ENCODE measurements around the gene RILP. TPM values are rescaled to one million over a fixed set of nuclear protein-coding genes. Genes with fewer than 3 reads are reported as not detected.

Gene RILP
- total RNA-seq, 2 experiments from 2014 or later, result 1.3 to 1.5 TPM

DNA sequence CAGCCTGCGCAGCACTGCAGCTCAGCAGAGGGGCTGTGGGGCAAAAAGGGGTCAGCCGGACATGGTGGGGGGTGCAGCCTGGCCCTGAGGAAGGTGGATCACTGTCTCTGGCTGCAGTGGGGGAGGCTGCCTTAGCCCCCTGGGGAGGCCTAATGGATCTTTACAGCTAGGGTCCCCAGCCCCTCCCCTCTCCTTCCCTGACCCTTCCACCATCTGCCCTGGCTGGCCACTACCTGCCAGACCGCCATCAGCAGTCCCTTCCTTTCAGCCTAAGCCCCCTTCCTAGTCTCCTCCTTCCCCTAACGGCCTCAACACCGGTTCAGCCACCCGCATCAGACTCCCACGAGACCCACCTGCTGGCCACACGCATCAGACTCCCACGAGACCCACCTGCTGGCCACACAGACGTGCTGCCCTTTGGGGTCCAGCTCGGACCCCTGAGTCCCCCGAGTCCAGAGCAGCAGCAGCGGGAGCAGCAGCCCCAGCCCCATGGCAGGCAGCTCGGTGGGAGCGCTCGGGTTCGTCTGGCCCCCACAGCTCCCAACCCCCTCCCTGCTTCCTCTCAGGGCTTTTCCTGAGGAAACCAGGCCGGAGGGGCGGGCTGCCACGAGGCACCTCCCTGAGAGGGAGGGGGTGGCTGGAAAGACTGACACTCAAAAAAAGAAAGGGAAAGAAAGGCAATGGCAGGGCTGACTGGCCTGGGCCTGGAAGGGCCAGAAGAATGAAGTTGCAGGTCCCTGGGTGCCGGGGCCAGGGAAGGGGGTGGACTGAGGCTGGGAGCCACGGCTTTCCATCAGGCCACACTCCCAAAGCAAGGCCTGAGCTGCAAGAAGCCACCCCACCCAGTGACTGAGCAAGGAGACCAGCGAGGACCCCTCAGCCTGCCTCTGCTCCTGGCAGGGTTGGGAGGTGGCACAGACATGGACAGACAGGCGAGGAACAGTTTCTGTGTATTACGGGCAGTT, 4.2 kb downstream of the RILP start, which contains the start of gene SCARF1:
SCARF1 (minus strand) TSS at position 526 of the 965 bp plus-strand sequence; CDS start at position 491, 35 bp downstream.
- no peak within 1 kb of the TSS for H3K4me3 ChIP-seq (ENCODE audit: low read length)
- Mint-ChIP-seq H3K9me3 (no peaks in the 10 kb centered on the region), H3K27me3 (no peaks in the 10 kb centered on the region), H3K36me3 (ENCODE audit: low read depth) (peaks cover 4% of the 10 kb centered on the region), H3K4me3 (peak within 1 kb of the TSS; percentile 83), H3K27ac (peak within 1 kb of the TSS; percentile 71), H3K4me1 (ENCODE audit: low read depth) (peaks cover 21% of the 10 kb centered on the region)
- no peak for ATAC-seq (ENCODE audit: poor library complexity)
- peaks cover 0 to 5% of the 10 kb centered on the region in 2 experiments for H3K9me3 ChIP-seq (ENCODE audit: control insufficient read depth in 1 of 2, insufficient read depth in 1 of 2, low read length in 2 of 2)
- TF ChIP-seq, protein P1, sequence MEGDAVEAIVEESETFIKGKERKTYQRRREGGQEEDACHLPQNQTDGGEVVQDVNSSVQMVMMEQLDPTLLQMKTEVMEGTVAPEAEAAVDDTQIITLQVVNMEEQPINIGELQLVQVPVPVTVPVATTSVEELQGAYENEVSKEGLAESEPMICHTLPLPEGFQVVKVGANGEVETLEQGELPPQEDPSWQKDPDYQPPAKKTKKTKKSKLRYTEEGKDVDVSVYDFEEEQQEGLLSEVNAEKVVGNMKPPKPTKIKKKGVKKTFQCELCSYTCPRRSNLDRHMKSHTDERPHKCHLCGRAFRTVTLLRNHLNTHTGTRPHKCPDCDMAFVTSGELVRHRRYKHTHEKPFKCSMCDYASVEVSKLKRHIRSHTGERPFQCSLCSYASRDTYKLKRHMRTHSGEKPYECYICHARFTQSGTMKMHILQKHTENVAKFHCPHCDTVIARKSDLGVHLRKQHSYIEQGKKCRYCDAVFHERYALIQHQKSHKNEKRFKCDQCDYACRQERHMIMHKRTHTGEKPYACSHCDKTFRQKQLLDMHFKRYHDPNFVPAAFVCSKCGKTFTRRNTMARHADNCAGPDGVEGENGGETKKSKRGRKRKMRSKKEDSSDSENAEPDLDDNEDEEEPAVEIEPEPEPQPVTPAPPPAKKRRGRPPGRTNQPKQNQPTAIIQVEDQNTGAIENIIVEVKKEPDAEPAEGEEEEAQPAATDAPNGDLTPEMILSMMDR (IDR thresholded peaks at IDR 0.05), result no peak
- ChIA-PET CTCF (no interaction called here), POLR2A (interaction anchor here (0.6 to 1.3 kb wide), 2 partner anchors 39 to 91 kb away, joined by 3 to 7 read pairs; partner anchors contain the start of gene PRPF8)
- peaks cover 46% of the 10 kb centered on the region for H3K4me1 ChIP-seq (ENCODE audit: insufficient read depth, low read length)
- no peaks in the 10 kb centered on the region for H3K27me3 ChIP-seq (ENCODE audit: control insufficient read depth in 1 of 2, insufficient read depth in 2 of 2, low read length in 2 of 2)
- peaks cover 2% of the 10 kb centered on the region for H3K36me3 ChIP-seq (ENCODE audit: insufficient read depth, low read length)
- no peak within 1 kb of the TSS for H3K27ac ChIP-seq (ENCODE audit: low read depth in 1 of 2, low read length in 2 of 2)
- peak in 1 of 14 experiments; percentile 45 for DNase-seq
- intact Hi-C loops (cut with DNase I, micrococcal nuclease), result loop anchor here (5.0 kb wide), 2 partner anchors 37 to 382 kb away; partner anchors contain the start of genes PRPF8 (in 1 of the 2) and RTN4RL1 (in 1 of the 2)

DNA sequence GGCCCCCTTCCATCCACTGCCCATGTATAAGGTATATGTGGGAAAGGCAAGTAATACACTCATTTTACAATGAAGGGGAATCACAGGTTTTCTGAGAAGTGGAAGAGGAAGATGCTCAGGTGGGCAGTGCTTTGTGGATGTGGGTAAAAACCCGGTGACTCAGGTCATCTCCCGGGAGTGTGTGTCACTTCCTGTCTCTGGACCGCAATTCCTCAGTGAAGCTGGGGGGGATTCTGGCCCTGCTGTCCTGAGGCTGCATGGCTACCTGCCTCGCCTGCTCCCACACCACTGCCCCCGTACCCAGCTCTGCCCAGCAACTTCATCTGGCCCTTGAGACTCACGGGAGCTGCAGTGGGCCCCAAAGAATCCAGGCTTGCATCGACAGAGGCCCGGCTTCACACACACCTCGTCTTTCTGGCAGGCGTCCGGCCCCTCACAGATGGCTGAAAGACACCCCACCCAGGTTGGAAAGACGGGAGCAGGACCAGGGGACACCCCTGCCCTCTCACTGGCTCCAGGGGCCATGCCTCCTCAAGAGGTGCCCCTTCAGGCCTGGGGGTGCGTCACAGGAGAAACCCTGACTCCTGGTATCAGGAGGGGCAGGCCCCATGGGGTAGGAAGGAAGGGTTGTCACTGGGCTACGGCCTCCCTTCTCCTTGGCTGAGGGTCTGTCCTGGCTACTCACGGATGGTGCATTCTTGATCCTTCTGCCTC, 5.0 kb downstream of the RILP start:
- CTCF ChIA-PET, result no interaction called here

More for the DNA sequence above, 5.0 kb downstream of the RILP start:
- Histone ChIP-seq H3K4me3 (ENCODE audit: low read length) (no peak overlapping the region), H3K27me3 (ENCODE audit: control insufficient read depth in 1 of 2, insufficient read depth in 2 of 2, low read length in 2 of 2) (no peaks in the 10 kb centered on the region), H3K27ac (ENCODE audit: low read depth in 1 of 2, low read length in 2 of 2) (no peak overlapping the region), H3K36me3 (ENCODE audit: insufficient read depth, low read length) (no peaks in the 10 kb centered on the region), H3K4me1 (ENCODE audit: insufficient read depth, low read length) (peaks cover 40% of the 10 kb centered on the region), H3K9me3 (ENCODE audit: control insufficient read depth in 1 of 2, insufficient read depth in 1 of 2, low read length in 2 of 2) (peaks cover 0 to 5% of the 10 kb centered on the region in 2 experiments)
- POLR2A ChIA-PET, result interaction anchor here (1.3 kb wide), 1 partner anchor 40 kb away, joined by 3 read pairs; the partner anchor contains the start of gene PRPF8
- intact Hi-C loops (cut with DNase I, micrococcal nuclease), result loop anchor here (5.0 kb wide), 2 partner anchors 38 to 383 kb away; partner anchors contain the start of genes PRPF8 (in 1 of the 2) and RTN4RL1 (in 1 of the 2)
- ATAC-seq (ENCODE audit: poor library complexity) (no peak), DNase-seq (peak in 3 of 14 experiments; percentile 35 to 79 (median 72))
- H3K27ac Mint-ChIP-seq, result peak overlapping the region; percentile 71
- peak overlapping the region; percentile 83 for H3K4me3 Mint-ChIP-seq
- peaks cover 21% of the 10 kb centered on the region for H3K4me1 Mint-ChIP-seq (ENCODE audit: low read depth)
- TF ChIP-seq, protein P1 (IDR thresholded peaks at IDR 0.05), result no peak
- H3K9me3 Mint-ChIP-seq, result no peaks in the 10 kb centered on the region
- H3K36me3 Mint-ChIP-seq (ENCODE audit: low read depth), result peaks cover 4% of the 10 kb centered on the region
- H3K27me3 Mint-ChIP-seq, result no peaks in the 10 kb centered on the region
